ENCODE results near the gene KLHDC7A.

The KLHDC7A gene

GRCh38 chr1:18480315-18481189, at the start of gene KLHDC7A:
Gene KLHDC7A (plus strand): TSS chr1:18480930. CDS start chr1:18480982, 52 bp downstream.
- TF ChIP-seq CTCF (IDR thresholded peaks at IDR 0.05) (no peak), ZFX (IDR thresholded peaks at IDR 0.05; ENCODE audit: borderline replicate concordance) (no peak)
- H3K27ac ChIP-seq: peak within 1 kb of the TSS; percentile 32; the same call in 1 of the 2 replicates

GRCh38 chr1:18434041-18434440, 46.7 kb upstream of the KLHDC7A start:
- no peak overlapping the region for H3K27ac ChIP-seq
- TF ChIP-seq ZFX (IDR thresholded peaks at IDR 0.05; ENCODE audit: borderline replicate concordance) (no peak), CTCF (IDR thresholded peaks at IDR 0.05) (no peak)

GRCh38 chr1:18440385-18441226, 40.1 kb upstream of the KLHDC7A start:
- H3K27ac ChIP-seq: no peak overlapping the region
- TF ChIP-seq ZFX (IDR thresholded peaks at IDR 0.05; ENCODE audit: borderline replicate concordance): no peak

GRCh38 chr1:18443587-18444520, 36.9 kb upstream of the KLHDC7A start:
- H3K27ac ChIP-seq: no peak overlapping the region

GRCh38 chr1:18444563-18444962, 36.2 kb upstream of the KLHDC7A start:
- no peak overlapping the region for H3K27ac ChIP-seq
- TF ChIP-seq CTCF (IDR thresholded peaks at IDR 0.05) (no peak), ZFX (IDR thresholded peaks at IDR 0.05; ENCODE audit: borderline replicate concordance) (no peak)

More at GRCh38 chr1:18443587-18444520, 36.9 kb upstream of the KLHDC7A start:
- TF ChIP-seq CTCF (IDR thresholded peaks at IDR 0.05) (no peak), ZFX (IDR thresholded peaks at IDR 0.05; ENCODE audit: borderline replicate concordance) (no peak)

- no peak for TF ChIP-seq ZFX (IDR thresholded peaks at IDR 0.05; ENCODE audit: borderline replicate concordance)
- no peak for TF ChIP-seq CTCF (IDR thresholded peaks at IDR 0.05)
- no peak overlapping the region for H3K27ac ChIP-seq
Measured at GRCh38 chr1:18446751-18447150, 34.0 kb upstream of the KLHDC7A start.

Measured in 22Rv1 (cell line).